ENCODE data around the gene CACNA2D3.

CACNA2D3 gene

GRCh38 chr3:54357301-54357700 is 234.9 kb downstream of the CACNA2D3 start:
- TF ChIP-seq CTCF (IDR thresholded peaks at IDR 0.05; ENCODE audit: low read depth, low read length), result no peak
- no peak overlapping the region for H3K27ac ChIP-seq
- H3K36me3 ChIP-seq, result no peaks in the 10 kb centered on the region
- no peak for DNase-seq
- no peaks in the 10 kb centered on the region for H3K27me3 ChIP-seq (ENCODE audit: insufficient read depth, low read depth, severe bottlenecking)
- H3K9me3 ChIP-seq (ENCODE audit: severe bottlenecking), result no peaks in the 10 kb centered on the region
- H3K4me3 ChIP-seq (ENCODE audit: low read depth, low read length), result no peak overlapping the region

GRCh38 chr3:54358316-54358715 is 236.0 kb downstream of the CACNA2D3 start:
- Histone ChIP-seq H3K4me3 (ENCODE audit: low read depth, low read length) (no peak overlapping the region), H3K36me3 (no peaks in the 10 kb centered on the region), H3K27me3 (ENCODE audit: insufficient read depth, low read depth, severe bottlenecking) (no peaks in the 10 kb centered on the region), H3K9me3 (ENCODE audit: severe bottlenecking) (no peaks in the 10 kb centered on the region), H3K27ac (no peak overlapping the region)
- TF ChIP-seq CTCF (IDR thresholded peaks at IDR 0.05; ENCODE audit: low read depth, low read length), result no peak
- no peak for DNase-seq

GRCh38 chr3:54358969-54359694 is 236.8 kb downstream of the CACNA2D3 start:
- DNase-seq, result no peak

GRCh38 chr3:54360320-54360719 is 238.0 kb downstream of the CACNA2D3 start:
- TF ChIP-seq CTCF (IDR thresholded peaks at IDR 0.05; ENCODE audit: low read depth, low read length), result no peak
- Histone ChIP-seq H3K4me3 (ENCODE audit: low read depth, low read length) (no peak overlapping the region), H3K27ac (no peak overlapping the region), H3K27me3 (ENCODE audit: insufficient read depth, low read depth, severe bottlenecking) (no peaks in the 10 kb centered on the region), H3K9me3 (ENCODE audit: severe bottlenecking) (no peaks in the 10 kb centered on the region), H3K36me3 (no peaks in the 10 kb centered on the region)
- no peak for DNase-seq

More at GRCh38 chr3:54358969-54359694, 236.8 kb downstream of the CACNA2D3 start:
- no peak overlapping the region for H3K4me3 ChIP-seq (ENCODE audit: low read depth, low read length)
- no peaks in the 10 kb centered on the region for H3K36me3 ChIP-seq
- H3K27ac ChIP-seq, result no peak overlapping the region
- no peaks in the 10 kb centered on the region for H3K27me3 ChIP-seq (ENCODE audit: insufficient read depth, low read depth, severe bottlenecking)
- TF ChIP-seq CTCF (IDR thresholded peaks at IDR 0.05; ENCODE audit: low read depth, low read length), result no peak
- no peaks in the 10 kb centered on the region for H3K9me3 ChIP-seq (ENCODE audit: severe bottlenecking)

- no peak overlapping the region for H3K4me3 ChIP-seq (ENCODE audit: low read depth, low read length)
- no peak overlapping the region for H3K27ac ChIP-seq
- no peaks in the 10 kb centered on the region for H3K9me3 ChIP-seq (ENCODE audit: severe bottlenecking)
- no peak for TF ChIP-seq CTCF (IDR thresholded peaks at IDR 0.05; ENCODE audit: low read depth, low read length)
- no peaks in the 10 kb centered on the region for H3K27me3 ChIP-seq (ENCODE audit: insufficient read depth, low read depth, severe bottlenecking)
- no peak for DNase-seq
- H3K36me3 ChIP-seq, result no peaks in the 10 kb centered on the region
Observed at GRCh38 chr3:54361746-54362283, 239.5 kb downstream of the CACNA2D3 start.

Data from WERI-Rb-1 (cell line).